Ascending aorta (tissue), 2 donors: ENCODE data around the gene AOPEP. TPM values are rescaled to one million over a fixed set of nuclear protein-coding genes. Genes with fewer than 3 reads are reported as not detected.
A peak's percentile ranks its signal among the peaks of the same experiment; 100 is the strongest.
"Not testable (repeated sequence)": the region's sequence is repeated elsewhere in the genome, so short reads cannot be mapped to it uniquely, and the experiment has no call there.

ENCODE experiments used
- DNase-seq, 2 donors: peaks; one replicate each; pipeline ENCODE4 v3.0.0-alpha.2; 2019; ENCODE audit warnings: low spot score in 2 of 2
- H3K27ac ChIP-seq, 2 donors: fragments of 200-600 bp; sonication (generic); one replicate each; pipeline ENCODE4 v1.5.1; 2016 to 2017; ENCODE audit warnings: mild to moderate bottlenecking in 1 of 2
- H3K27me3 ChIP-seq: fragments of 200-600 bp; sonication (generic); one replicate; pipeline ENCODE4 v1.5.1; 2017
- H3K36me3 ChIP-seq, 2 donors: fragments of 200-600 bp; sonication (generic); one replicate each; pipeline ENCODE4 v1.5.1; 2016
- H3K4me1 ChIP-seq, 2 donors: fragments of 200-600 bp; sonication (generic); one replicate each; pipeline ENCODE4 v1.5.1; 2016 to 2017; ENCODE audit warnings: mild to moderate bottlenecking in 1 of 2
- H3K4me3 ChIP-seq, 2 donors: fragments of 200-600 bp; sonication (generic); one replicate each; pipeline ENCODE4 v1.5.1; 2016 to 2017; ENCODE audit warnings: mild to moderate bottlenecking in 1 of 2
- H3K9me3 ChIP-seq, 2 donors: fragments of 200-600 bp; sonication (generic); one replicate each; pipeline ENCODE4 v1.5.1; 2016
- intact Hi-C: fragments of 100-400 bp; cut with DNase I; formaldehyde crosslinking; loops from one replicate; pipeline ENCODE4 v1.15.1; 2023
- total RNA-seq: library from RNA; depleted of rRNA; stranded (reverse); fragments of >200 nt; gene quantifications from one replicate; pipeline ENCODE4 v1.1.0, GENCODE V29; 2016
- TF ChIP-seq, protein P1 (sequence below), 3 experiments: fragments of 200-600 bp in 2 of 3; fragments of 450-650 bp in 1 of 3; sonication (generic) in 2 of 3; IDR thresholded peaks; one replicate each; pipeline ENCODE4 v1.5.1; 2016 to 2019; ENCODE audit warnings: antibody characterized with exemption in 3 of 3, mild to moderate bottlenecking in 1 of 3, moderate library complexity in 1 of 3

Gene AOPEP
- total RNA-seq, 1 donor from 2014 or later, result 333 TPM

DNA sequence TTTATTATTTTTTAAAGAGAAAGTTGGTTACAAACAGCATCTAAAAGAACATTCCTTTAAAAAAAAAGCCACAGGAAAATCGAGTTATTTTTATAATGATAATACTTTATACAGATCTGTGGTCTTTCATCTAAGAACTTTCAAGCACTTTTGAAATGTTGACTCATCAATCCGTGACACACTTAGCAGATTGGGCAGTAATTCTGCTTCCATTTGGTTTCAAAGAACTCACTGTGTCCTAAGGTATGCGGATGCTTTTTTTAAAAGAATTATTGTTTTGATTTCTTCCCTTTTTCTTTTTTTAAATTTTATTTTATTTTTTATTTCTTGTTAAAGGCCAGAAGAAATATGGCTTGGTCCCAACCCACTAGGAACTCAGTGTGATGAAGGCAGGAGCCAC, 147.8 kb downstream of the AOPEP start:
- DNase-seq, result no peak
- Histone ChIP-seq H3K4me1 (peaks cover 5 to 55% of the 10 kb centered on the region in 2 donors), H3K27me3 (no peaks in the 10 kb centered on the region), H3K27ac (peak overlapping the region; percentile 58 to 80), H3K9me3 (no peaks in the 10 kb centered on the region), H3K36me3 (no peaks in the 10 kb centered on the region), H3K4me3 (no peak overlapping the region)
- TF ChIP-seq, protein P1, sequence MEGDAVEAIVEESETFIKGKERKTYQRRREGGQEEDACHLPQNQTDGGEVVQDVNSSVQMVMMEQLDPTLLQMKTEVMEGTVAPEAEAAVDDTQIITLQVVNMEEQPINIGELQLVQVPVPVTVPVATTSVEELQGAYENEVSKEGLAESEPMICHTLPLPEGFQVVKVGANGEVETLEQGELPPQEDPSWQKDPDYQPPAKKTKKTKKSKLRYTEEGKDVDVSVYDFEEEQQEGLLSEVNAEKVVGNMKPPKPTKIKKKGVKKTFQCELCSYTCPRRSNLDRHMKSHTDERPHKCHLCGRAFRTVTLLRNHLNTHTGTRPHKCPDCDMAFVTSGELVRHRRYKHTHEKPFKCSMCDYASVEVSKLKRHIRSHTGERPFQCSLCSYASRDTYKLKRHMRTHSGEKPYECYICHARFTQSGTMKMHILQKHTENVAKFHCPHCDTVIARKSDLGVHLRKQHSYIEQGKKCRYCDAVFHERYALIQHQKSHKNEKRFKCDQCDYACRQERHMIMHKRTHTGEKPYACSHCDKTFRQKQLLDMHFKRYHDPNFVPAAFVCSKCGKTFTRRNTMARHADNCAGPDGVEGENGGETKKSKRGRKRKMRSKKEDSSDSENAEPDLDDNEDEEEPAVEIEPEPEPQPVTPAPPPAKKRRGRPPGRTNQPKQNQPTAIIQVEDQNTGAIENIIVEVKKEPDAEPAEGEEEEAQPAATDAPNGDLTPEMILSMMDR (IDR thresholded peaks at IDR 0.05), result no peak
- intact Hi-C loops, result no loop called here

DNA sequence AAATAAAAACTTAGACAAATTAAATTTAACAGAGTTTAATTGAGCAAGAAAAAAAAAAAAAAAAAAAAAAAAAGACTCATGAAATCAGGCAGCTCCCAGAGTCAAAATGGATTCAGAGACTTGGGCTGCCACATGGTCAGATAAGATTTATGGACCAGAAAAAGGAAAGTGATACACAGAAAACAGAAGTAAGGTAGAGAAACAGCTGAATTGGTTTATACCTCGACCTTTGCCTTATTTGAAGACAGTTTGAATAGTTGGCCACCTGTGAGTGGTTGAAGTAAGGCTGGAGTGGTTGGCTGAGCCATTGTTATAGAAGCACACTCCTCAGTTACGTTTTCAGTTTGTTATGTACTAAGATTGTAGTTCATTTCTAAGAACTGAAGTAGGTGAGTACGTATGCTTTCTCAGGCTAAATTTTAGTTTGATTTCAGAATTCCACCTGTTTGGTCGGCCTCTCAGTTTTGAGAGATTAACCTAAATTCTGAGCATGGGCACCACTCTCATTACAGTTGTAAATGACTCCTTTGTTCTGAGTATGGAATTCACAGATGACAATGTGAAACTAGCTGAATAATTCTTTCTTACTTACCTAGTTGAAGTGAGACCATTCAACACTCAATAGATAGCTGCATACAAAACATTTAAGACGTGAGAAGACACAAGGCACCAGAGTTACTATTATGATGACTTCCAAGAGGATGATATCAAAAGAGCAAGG, 149.0 kb downstream of the AOPEP start:
- Histone ChIP-seq H3K9me3 (no peaks in the 10 kb centered on the region), H3K27me3 (no peaks in the 10 kb centered on the region), H3K27ac (peak overlapping the region; percentile 58 to 80), H3K4me1 (peaks cover 5 to 51% of the 10 kb centered on the region in 2 donors), H3K4me3 (no peak overlapping the region), H3K36me3 (no peaks in the 10 kb centered on the region)
- intact Hi-C loops, result no loop called here
- no peak for DNase-seq
- TF ChIP-seq, protein P1 (IDR thresholded peaks at IDR 0.05), result no peak

DNA sequence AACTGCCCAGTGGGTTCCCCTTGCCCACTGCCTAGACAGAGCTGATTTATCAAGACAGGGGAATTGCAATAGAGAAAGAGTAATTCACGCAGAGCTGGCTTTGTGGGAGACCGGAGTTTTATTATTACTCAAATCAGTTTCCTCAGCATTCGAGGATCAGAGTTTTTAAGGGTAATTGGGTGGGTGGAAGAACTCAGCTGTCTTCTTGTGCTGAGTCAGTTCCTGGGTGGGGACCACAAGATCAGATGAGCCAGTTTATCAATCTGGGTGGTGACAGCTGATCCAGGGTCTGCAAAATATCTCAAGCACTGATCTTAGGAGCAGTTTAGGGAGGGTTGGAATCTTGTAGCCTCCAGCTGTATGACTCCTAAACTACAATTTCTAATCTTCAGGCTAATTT, 152.3 kb downstream of the AOPEP start:
- DNase-seq, H3K4me3 ChIP-seq, H3K27ac ChIP-seq, H3K36me3 ChIP-seq, H3K9me3 ChIP-seq, H3K27me3 ChIP-seq, intact Hi-C loops: not testable (repeated sequence)
- H3K4me1 ChIP-seq, result peaks cover 5 to 57% of the 10 kb centered on the region in 2 donors

DNA sequence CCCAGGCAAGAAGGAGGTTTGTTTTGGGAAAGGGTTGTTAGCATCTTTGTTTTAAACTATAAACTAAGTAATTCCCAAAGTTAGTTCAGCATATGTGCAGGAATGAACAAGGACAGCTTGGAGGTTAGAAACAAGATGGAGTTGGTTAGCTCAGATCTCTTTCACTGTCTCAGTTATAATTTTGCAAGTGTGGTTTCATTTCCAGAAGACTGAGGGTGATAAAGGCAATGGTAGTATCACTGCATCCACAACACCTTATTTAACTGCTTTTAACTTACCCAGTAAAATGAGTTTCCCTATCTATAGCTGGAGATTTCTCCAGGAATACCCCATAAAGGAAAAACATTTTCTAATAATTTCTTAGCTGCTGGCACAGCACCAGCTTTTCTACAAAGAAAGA, 152.7 kb downstream of the AOPEP start:
- H3K4me1 ChIP-seq, result peaks cover 5 to 54% of the 10 kb centered on the region in 2 donors
- DNase-seq, result no peak
- no peak overlapping the region for H3K27ac ChIP-seq

DNA sequence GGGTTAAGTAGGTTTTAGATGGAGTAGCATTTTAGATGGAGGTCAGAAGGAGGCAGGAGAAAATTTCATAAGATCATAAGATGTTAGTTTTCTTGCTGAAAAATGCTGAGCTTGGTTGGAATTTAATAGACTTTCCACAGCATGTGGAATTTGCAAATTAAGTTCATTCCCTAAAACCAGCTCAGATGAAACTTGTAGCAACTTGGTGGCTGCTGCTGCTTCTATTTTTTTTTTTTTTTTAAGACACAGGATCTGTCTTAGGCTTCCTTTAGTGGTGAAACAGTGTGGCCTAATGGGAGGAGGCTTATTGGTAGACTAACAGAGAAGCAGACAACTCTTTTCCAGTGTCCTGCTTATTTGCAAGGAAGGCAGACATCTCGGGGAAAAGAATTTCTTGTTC, 154.5 kb downstream of the AOPEP start:
- DNase-seq, result no peak
- Histone ChIP-seq H3K27me3 (no peaks in the 10 kb centered on the region), H3K4me1 (peaks cover 5 to 53% of the 10 kb centered on the region in 2 donors), H3K4me3 (no peak overlapping the region), H3K9me3 (no peaks in the 10 kb centered on the region), H3K27ac (peak overlapping the region; percentile 19 to 48), H3K36me3 (no peaks in the 10 kb centered on the region)
- TF ChIP-seq, protein P1 (IDR thresholded peaks at IDR 0.05), result no peak
- intact Hi-C loops, result no loop called here

More for the DNA sequence above, 152.7 kb downstream of the AOPEP start:
- intact Hi-C loops, result no loop called here
- Histone ChIP-seq H3K9me3 (no peaks in the 10 kb centered on the region), H3K4me3 (no peak overlapping the region), H3K27me3 (no peaks in the 10 kb centered on the region), H3K36me3 (no peaks in the 10 kb centered on the region)
- TF ChIP-seq, protein P1 (IDR thresholded peaks at IDR 0.05), result no peak

DNA sequence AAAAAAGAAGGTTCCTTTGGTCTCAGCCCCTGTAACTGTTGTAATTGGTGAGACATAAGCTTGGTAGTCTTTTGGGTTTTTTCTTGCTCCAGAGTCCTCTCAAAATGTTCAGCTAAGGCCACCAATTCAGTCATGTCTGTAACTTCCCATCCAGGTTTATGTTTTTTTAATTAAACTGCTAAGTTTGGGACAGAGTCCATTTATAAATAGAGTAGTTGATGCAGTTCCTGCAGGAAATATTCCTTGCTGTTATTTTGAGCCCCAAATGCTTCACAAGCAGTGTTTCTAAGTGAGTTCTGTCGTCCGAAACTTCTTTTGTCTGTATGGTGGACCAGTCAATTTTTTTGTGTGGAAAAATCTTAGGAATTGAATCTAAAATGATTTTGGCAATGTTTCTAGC, 155.0 kb downstream of the AOPEP start:
- Histone ChIP-seq H3K4me3 (no peak overlapping the region), H3K27ac (peak overlapping the region; percentile 19 to 48), H3K9me3 (no peaks in the 10 kb centered on the region), H3K4me1 (peaks cover 5 to 51% of the 10 kb centered on the region in 2 donors), H3K27me3 (no peaks in the 10 kb centered on the region), H3K36me3 (no peaks in the 10 kb centered on the region)
- TF ChIP-seq, protein P1 (IDR thresholded peaks at IDR 0.05), result no peak
- DNase-seq, result no peak
- intact Hi-C loops, result no loop called here
